ENCODE data around the gene TCF23.

TCF23 gene

DNA sequence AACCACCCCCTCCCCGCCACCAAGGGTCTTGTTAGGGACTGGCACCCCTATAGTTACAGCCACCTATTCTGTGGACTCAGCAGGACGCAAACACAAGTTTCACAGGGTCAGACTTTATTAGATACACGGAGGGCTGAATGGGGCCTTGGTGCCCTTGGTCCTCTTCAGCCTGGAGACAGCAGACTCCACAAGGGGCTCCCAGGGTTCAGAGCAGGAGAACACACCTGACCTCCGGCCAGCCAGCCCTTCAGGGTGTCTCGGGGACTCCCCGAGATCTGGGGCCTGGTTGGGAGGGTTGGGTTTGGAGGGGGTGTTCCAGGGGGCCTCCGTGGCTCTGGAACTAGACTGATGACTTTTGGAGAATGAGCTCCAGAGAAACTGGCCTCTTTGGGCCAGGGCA, 12.1 kb upstream of the TCF23 start:
- TF ChIP-seq CTCF (IDR thresholded peaks at IDR 0.05; ENCODE audit: low read depth, low read length, missing control alignments) = no peak
- H3K4me3 ChIP-seq (replicated peaks; ENCODE audit: low read depth, low read length) = no peak overlapping the region
- no peak for DNase-seq (ENCODE audit: extremely low read depth, low read depth)

GRCh38 chr2:27137322-27137935, 11.4 kb upstream of the TCF23 start:
- DNase-seq (ENCODE audit: extremely low read depth, low read depth) = no peak
- H3K4me3 ChIP-seq (replicated peaks; ENCODE audit: low read depth, low read length) = no peak overlapping the region
- TF ChIP-seq CTCF (IDR thresholded peaks at IDR 0.05; ENCODE audit: low read depth, low read length, missing control alignments) = no peak

GRCh38 chr2:27138111-27138510, 10.7 kb upstream of the TCF23 start:
- no peak for TF ChIP-seq CTCF (IDR thresholded peaks at IDR 0.05; ENCODE audit: low read depth, low read length, missing control alignments)
- H3K4me3 ChIP-seq (replicated peaks; ENCODE audit: low read depth, low read length) = no peak overlapping the region
- no peak for DNase-seq (ENCODE audit: extremely low read depth, low read depth)

- DNase-seq (ENCODE audit: extremely low read depth, low read depth) = no peak
- no peak for TF ChIP-seq CTCF (IDR thresholded peaks at IDR 0.05; ENCODE audit: low read depth, low read length, missing control alignments)
- no peak within 1 kb of the TSS for H3K4me3 ChIP-seq (replicated peaks; ENCODE audit: low read depth, low read length)
Measured at GRCh38 chr2:27139310-27139709, 9.5 kb upstream of the TCF23 start, which contains the start of gene PRR30. Gene PRR30 (minus strand): TSS chr2:27139410. CDS start chr2:27138329, 1,081 bp downstream.

- no peak for DNase-seq (ENCODE audit: extremely low read depth, low read depth)
- no peak for TF ChIP-seq CTCF (IDR thresholded peaks at IDR 0.05; ENCODE audit: low read depth, low read length, missing control alignments)
- H3K4me3 ChIP-seq (replicated peaks; ENCODE audit: low read depth, low read length) = no peak overlapping the region
Measured at GRCh38 chr2:27143285-27143684, 5.5 kb upstream of the TCF23 start.

DNA sequence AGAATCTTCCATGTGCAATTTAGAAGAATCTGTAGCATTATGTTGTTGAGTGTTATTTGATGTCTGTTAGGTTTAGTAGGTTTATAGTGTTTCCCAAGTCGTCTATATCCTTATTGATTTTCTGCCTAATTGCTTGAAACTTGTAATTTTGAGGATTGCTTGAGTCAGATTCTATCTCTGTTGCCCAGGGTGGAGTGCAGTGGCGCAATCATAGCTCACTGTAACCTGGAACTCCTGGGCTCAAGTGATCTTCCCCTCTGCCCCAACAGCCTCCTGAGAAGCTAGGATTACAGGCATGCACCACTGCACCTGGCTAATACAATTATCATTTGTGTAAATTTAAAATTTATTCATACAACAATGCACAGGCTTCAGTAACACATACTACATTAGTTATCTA, 3.1 kb upstream of the TCF23 start:
- DNase-seq (ENCODE audit: extremely low read depth, low read depth) = no peak

More for the DNA sequence above, 3.1 kb upstream of the TCF23 start:
- H3K4me3 ChIP-seq (replicated peaks; ENCODE audit: low read depth, low read length) = no peak overlapping the region
- TF ChIP-seq CTCF (IDR thresholded peaks at IDR 0.05; ENCODE audit: low read depth, low read length, missing control alignments) = no peak

Measured in HFF-Myc (cell line).